H1 (cell line): ENCODE results near the gene RIT2.

Experiments used
- EZH2 ChIP-seq: fragments of 200-600 bp; sonication (generic); IDR thresholded peaks from 2 replicates; pipeline ENCODE4 v1.7.1; 2012; ENCODE audit warnings: low read depth, mild to moderate bottlenecking, moderate library complexity, low read length, inconsistent platforms; ENCODE audit not compliant: severe bottlenecking
- GABPA ChIP-seq: IDR thresholded peaks from 2 replicates; pipeline ENCODE4 v1.6.1; 2011; ENCODE audit warnings: mild to moderate bottlenecking, low read length, moderate library complexity, borderline replicate concordance; ENCODE audit not compliant: insufficient read depth
- HDAC6 ChIP-seq: IDR thresholded peaks from one replicate; pipeline ENCODE4 v1.7.1; 2012; ENCODE audit warnings: low read depth, mild to moderate bottlenecking, inconsistent platforms, low read length, moderate library complexity
- KDM1A ChIP-seq: fragments of 200-600, 300-600 bp; sonication (generic); IDR thresholded peaks from 2 replicates; pipeline ENCODE4 v1.7.1; 2016; ENCODE audit warnings: mild to moderate bottlenecking, low read length, borderline replicate concordance
- POLR2A ChIP-seq, 2 experiments: IDR thresholded peaks; 1 replicate in 1 of 2; 2 replicates in 1 of 2; pipeline ENCODE4 v1.6.1; 2011; ENCODE audit warnings: low read depth in 2 of 2, low read length in 2 of 2, mild to moderate bottlenecking in 2 of 2; ENCODE audit errors: control extremely low read depth in 1 of 2
- POLR2AphosphoS5 ChIP-seq: IDR thresholded peaks from 2 replicates; pipeline ENCODE4 v1.6.1; 2011; ENCODE audit warnings: low read depth, low read length
- RNF2 ChIP-seq: fragments of 200-900, 300-1000 bp; sonication (generic); IDR thresholded peaks from 2 replicates; pipeline ENCODE4 v1.7.1; 2016; ENCODE audit warnings: borderline replicate concordance, low read depth, mild to moderate bottlenecking, antibody characterized with exemption, low read length; ENCODE audit not compliant: poor library complexity, severe bottlenecking; ENCODE audit errors: missing control alignments
- SAP30 ChIP-seq: fragments of 300-600 bp; sonication (generic); IDR thresholded peaks from 2 replicates; pipeline ENCODE4 v1.7.1; 2012; ENCODE audit warnings: low read length, moderate library complexity, mild to moderate bottlenecking, inconsistent platforms; ENCODE audit not compliant: insufficient read depth, insufficient replicate concordance
- ZNF274 ChIP-seq: IDR thresholded peaks from 2 replicates; pipeline ENCODE4 v1.7.0; 2012; ENCODE audit warnings: low read length, borderline replicate concordance; ENCODE audit errors: extremely low read depth

DNA sequence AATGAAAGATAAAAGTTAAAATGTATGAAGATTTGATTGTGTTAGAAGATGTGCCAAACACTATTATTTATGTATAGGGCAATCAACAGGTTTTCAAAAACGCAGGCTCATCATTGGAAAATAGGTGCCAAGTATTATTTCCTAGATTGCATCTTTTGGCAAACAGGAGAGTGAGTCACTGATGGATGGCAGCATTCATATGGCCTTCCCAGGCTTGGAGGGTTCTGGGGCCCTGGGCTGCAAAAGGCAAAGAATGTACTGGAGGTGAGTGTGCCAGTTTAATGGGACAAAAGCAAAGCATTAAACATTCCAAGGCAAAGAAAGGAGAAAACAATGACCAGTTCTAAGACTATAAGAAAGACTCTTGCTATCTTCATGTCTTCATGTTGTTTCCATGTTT, 379.4 kb downstream of the RIT2 start:
- TF ChIP-seq ZNF274 (no peak), RNF2 (no peak), SAP30 (no peak), GABPA (no peak), EZH2 (no peak), POLR2A (IDR thresholded peaks at IDR 0.05; ENCODE audit: control extremely low read depth in 1 of 2, low read depth in 2 of 2, low read length in 2 of 2) (no peak), KDM1A (no peak), HDAC6 (no peak), POLR2AphosphoS5 (no peak)
